Activated T-helper 1 cell treated with anti-CD3 and anti-CD28 coated beads, Interleukin-2, amount 50 U/mL, for 16 hours (primary cell): Measurements from ENCODE around the gene CYP20A1.
"Not testable (repeated sequence)": the region's sequence is repeated elsewhere in the genome, so short reads cannot be mapped to it uniquely, and the experiment has no call there.

Experiments
- DNase-seq, 2 donors: peaks; one replicate each; pipeline ENCODE4 v3.0.0-alpha.2; 2020; ENCODE audit warnings: low read depth in 1 of 2, low spot score in 1 of 2

Gene CYP20A1, protein sequence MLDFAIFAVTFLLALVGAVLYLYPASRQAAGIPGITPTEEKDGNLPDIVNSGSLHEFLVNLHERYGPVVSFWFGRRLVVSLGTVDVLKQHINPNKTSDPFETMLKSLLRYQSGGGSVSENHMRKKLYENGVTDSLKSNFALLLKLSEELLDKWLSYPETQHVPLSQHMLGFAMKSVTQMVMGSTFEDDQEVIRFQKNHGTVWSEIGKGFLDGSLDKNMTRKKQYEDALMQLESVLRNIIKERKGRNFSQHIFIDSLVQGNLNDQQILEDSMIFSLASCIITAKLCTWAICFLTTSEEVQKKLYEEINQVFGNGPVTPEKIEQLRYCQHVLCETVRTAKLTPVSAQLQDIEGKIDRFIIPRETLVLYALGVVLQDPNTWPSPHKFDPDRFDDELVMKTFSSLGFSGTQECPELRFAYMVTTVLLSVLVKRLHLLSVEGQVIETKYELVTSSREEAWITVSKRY

DNA sequence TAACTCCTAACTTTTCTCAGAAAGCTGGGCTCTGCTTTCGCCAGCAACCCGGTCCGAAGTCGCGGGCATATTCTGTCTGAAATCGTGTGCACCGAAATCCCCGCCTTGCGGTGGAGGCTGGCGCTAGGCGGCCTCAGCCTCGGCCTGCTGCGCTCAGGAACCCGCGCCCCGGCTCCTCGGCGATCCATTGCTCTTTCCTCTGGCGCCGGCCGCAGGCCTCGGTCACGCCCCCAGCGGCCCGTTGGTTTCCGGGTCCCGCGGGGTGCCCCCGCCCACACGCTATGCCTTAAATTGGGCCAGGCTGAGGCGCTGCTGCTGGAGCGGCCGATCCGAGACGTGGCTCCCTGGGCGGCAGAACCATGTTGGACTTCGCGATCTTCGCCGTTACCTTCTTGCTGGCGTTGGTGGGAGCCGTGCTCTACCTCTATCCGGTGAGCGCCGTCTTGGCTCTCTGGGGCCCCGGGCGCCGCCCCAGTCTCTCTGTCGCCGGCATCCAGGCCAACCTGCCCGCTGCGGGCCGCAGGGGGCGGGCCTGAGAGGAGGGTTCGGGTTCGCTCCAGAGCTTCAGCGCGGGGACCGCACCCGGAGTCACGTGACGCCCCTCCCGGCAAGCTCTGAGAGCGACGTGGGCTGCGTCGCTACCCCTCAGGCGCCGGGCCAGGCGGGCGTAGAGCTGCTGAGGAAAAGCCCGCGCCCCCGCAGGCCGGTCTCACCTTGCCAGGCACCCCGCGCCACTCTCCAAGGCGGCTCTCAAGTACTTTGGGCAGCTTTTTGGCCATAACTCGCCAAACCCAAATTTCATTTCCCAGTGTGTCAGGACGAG is at the start of gene CYP20A1:
TSS of gene CYP20A1 (plus strand) at position 315 of the 823 bp plus-strand sequence. CDS start at position 360, 45 bp downstream.
- peak; percentile 94 to 97 for DNase-seq

- not testable (repeated sequence) for DNase-seq
These were observed 48.3 kb upstream of the CYP20A1 start for GRCh38 chr2:203190547-203190946.

DNA sequence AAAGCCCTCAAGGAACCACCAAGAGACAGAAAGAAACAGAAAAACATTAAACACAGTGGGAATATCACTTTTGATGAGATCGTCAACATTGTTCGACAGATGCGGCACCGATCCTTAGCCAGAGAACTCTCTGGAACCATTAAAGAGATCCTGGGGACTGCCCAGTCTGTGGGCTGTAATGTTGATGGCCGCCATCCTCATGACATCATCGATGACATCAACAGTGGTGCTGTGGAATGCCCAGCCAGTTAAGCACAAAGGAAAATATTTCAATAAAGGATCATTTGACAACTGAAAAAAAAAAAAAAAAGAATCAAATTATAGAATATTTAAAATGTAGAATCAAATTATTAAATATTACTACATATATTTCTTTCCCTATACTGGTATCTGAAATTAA is 47.8 kb upstream of the CYP20A1 start:
- DNase-seq, result not testable (repeated sequence)

- no peak for DNase-seq
These were observed 46.9 kb upstream of the CYP20A1 start for GRCh38 chr2:203191961-203192360.

DNA sequence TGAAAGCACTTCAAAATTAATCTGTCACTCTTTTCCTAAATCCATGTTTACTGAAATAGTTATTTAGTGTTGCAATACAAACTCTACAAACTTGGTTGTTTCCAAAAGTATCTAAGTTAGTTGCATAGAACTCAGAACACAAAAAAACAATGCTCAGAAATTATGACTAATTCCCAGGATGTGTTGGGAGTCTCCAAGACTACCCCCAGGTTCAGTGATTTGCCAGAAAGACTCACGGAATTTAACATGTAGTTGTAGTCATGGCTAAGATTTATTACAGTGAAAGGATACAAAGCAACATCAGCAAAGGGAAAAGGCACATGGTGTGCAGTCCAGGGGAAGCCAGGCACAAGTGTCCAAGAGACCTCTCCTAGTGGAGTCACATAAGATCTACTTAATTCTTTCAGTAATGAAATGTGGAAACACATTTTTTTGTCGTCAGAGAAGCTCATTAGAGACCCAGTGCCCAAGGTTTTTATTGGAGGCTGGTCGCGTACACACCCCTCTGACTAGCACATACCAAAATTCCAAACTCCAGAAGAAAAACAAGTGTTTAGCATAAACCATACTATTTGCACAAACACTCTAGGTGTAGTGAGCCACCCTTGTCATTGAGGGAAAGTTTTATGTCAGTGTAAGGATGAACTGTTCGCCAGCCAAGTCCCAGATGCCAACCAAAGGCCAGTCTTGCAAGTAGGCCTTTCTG is 43.3 kb upstream of the CYP20A1 start:
- no peak for DNase-seq

- DNase-seq, result no peak
These were observed 38.0 kb upstream of the CYP20A1 start for GRCh38 chr2:203200866-203201265.

GRCh38 chr2:203201426-203201825 is 37.4 kb upstream of the CYP20A1 start:
- no peak for DNase-seq

- DNase-seq, result no peak
These were observed 29.3 kb upstream of the CYP20A1 start for GRCh38 chr2:203209538-203209937.

DNA sequence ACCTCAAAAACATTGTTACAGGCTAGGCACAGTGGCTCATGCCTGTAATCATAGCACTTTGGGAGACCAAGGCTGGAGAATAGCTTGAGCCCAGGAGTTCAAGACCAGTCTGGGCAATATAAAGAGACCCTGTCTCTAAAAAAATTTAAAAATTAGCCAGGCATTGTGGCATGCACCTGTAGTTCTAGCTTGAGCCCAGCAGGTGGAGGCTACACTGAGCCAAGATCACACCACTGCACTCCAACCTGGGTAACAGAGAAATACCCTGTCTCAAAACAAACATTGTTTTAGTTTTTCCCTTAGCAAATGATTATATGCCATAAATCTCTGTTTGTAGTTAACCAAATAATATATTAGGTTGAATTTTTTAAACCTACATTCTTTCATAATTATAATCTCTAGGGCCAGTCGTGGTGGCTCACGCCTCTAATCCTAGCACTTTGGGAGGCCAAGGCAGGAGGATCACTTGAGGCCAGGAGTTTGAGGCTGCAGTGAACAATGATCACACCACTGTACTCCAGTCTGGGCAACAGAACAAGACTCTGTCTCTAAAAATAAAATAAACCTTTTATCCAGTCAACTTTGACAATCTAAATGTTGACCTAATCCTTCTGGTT is 13.3 kb upstream of the CYP20A1 start:
- no peak for DNase-seq

- not testable (repeated sequence) for DNase-seq
These were observed 9.1 kb upstream of the CYP20A1 start for GRCh38 chr2:203229674-203230073.

- no peak for DNase-seq
These were observed 1.2 kb upstream of the CYP20A1 start for GRCh38 chr2:203237346-203238238.

GRCh38 chr2:203238292-203238703 is 520 bp upstream of the CYP20A1 start:
- DNase-seq, result no peak

DNA sequence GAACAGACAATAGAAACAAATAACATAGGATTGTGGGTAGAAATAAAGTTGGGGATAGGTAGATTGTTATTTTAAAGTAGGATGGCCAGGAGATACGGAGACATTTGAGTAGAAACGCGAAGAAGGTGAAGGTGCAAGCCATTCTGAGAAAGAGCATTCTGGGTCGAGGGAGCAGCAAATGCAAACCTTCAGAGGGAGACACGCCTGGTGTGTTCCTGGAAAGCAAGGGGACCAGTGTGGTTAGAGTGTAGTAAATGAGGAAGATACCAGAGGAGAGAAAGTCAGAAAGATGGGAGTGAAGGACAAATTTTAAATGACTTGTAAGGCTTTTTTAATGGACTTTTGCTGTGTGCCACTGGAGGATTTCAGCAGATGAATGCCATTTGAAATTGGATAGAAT is 1.7 kb downstream of the CYP20A1 start:
- DNase-seq, result no peak

DNA sequence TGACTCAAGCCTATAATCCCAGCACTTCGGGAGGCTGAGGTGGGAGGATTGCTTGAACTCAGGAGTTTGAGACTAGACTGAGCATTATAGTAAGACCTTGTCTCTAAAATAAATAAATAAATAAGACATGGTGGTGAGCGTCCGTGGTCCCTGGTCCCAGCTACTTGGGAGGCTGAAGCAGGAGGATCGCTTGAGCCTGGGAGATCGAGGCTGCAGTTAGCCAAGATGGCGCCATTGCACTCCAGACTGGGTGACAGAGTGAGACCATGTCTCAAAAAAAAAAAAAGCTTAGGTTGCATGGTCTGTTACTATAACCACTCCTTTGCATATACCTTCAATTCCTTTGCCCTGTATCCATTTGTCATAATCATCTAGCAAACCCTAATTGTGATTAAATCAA is 3.7 kb downstream of the CYP20A1 start:
- no peak for DNase-seq

DNA sequence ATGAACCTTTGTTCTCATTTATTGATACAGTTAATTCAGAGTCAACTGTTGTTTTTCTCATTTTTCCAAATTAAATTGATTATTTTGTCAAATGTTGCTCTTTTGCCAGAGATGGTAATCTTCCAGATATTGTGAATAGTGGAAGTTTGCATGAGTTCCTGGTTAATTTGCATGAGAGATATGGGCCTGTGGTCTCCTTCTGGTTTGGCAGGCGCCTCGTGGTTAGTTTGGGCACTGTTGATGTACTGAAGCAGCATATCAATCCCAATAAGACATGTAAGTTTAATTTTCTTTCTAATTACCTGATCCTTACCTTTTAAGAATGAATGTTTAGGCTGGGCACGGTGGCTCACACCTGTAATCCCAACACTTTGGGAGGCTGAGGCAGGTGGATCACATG is 7.8 kb downstream of the CYP20A1 start:
- DNase-seq, result no peak

GRCh38 chr2:203252818-203253217 is 14.0 kb downstream of the CYP20A1 start:
- DNase-seq, result no peak

DNA sequence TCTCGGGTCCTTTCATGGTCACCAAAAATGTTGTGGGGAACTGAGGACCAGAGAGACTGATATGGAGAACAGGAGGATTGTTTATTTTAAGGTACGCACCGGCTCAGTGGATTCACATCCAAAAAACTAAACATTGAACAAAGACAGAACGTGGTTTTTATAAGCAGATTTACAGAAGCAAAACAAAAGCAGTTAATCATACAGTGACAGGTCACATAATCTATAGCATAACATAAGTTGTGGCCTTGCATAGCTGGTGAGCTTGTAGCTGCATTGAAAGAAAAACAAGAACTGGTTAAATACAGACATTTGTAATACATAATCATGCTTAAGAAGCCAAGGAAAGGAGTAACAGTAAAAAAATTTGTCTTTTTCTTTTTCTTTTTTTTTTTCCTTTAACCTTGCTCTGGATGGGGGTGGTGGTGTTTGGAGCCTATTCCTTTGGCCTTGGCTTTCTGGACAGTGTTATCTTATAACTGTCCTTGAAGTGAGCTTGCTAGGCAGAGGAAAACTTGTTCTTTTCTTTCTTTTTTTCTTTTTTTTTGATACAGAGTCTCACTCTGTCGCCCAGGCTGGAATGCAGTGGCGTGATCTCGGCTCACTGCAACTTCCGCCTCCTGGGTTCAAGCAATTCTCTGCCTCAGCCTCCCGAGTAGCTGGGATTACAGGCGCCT is 14.7 kb downstream of the CYP20A1 start:
- not testable (repeated sequence) for DNase-seq

GRCh38 chr2:203261326-203262159 is 22.7 kb downstream of the CYP20A1 start:
- DNase-seq, result no peak

DNA sequence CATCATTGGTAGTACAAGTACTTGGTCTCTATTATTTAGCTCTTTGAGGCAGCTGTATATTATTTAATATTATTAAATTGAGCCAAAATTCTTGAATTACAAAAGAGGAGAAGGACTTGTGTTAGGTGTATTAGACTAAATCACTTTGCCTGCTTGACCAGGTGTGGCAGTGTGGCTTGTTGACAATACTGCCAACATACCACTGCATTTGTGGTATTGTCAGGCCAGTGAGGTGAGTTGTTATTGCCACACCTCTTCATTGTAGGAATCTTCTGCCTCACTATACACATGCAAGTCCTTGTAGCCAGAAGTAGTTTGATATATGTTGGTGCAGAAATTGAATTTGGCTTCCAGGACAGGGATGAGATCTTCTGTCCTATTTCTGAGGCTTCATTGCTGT is 40.5 kb downstream of the CYP20A1 start:
- no peak for DNase-seq
